ENCODE results near the gene C1orf116.

C1orf116 gene

DNA sequence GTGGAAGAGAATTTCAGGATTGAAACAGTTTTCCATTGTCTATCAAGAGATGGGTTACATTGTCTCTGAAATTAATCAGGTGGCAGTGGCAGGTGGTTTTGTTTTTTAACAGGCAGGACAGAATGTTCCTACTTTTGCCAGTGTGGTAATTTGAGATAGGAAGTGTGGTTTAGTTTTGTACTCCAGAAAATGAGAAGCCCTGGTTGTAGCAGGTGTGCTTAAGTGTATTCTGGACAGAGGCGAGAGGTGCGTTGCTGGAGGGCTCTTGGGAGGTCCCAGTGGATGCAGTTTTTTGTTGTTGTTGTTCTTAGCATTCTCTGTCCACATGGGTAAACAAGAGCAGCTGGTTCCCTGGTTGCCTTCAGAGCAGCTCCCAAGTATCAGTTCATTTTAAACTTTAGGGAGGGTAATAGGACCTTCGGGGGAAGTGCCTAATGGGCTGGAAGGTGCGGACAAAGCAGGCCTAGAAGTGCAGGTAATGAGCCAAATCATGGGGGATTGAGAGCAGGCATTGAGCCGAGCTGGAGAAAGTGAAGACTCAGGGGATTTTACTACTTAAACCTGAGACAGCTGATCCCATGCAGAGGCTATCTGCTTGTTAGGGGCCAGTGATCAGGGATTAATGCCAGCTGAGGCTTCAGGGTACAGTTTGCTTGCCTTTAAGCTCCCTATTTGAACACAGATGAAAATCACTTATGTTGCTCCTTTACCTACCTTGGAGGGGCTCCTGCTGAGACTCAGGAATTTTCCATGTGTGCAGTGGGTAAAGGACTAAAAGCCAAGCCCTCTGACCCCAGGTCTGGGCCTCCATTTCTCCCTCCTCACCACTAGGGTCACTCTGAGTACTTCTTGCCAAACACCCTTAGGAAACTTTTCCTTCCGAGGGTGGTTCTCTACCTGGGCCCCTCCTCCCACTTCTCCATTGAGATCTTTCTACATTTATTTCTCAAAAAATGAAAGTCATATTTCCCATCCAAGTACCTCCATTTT is 26.6 kb upstream of the C1orf116 start:
- TF ChIP-seq, protein P1, sequence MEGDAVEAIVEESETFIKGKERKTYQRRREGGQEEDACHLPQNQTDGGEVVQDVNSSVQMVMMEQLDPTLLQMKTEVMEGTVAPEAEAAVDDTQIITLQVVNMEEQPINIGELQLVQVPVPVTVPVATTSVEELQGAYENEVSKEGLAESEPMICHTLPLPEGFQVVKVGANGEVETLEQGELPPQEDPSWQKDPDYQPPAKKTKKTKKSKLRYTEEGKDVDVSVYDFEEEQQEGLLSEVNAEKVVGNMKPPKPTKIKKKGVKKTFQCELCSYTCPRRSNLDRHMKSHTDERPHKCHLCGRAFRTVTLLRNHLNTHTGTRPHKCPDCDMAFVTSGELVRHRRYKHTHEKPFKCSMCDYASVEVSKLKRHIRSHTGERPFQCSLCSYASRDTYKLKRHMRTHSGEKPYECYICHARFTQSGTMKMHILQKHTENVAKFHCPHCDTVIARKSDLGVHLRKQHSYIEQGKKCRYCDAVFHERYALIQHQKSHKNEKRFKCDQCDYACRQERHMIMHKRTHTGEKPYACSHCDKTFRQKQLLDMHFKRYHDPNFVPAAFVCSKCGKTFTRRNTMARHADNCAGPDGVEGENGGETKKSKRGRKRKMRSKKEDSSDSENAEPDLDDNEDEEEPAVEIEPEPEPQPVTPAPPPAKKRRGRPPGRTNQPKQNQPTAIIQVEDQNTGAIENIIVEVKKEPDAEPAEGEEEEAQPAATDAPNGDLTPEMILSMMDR (conservative IDR thresholded peaks at IDR 0.05), result no peak; the same call in 1 of the 2 replicates
- no peak for TF ChIP-seq ZFX (IDR thresholded peaks at IDR 0.05)
- H3K27ac ChIP-seq, result no peak overlapping the region

DNA sequence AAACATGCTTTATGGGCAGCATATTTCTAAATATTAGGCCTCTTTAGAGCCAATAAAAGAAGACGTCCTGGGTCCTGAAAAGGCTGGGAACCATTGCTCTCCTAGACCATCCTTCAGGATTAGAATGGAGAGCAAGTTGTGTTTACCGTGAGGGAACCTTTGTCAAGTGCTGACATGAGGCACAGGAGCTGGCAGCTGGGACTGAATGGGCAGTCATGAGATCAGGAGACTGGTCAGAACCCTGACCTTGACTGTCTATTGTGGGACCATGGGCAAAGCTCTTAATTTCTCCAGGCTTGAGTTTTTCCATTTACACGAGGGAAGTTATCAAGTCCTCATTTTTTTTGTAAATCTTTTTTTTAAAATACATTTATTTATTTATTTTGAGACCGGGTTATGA is 25.7 kb upstream of the C1orf116 start:
- TF ChIP-seq, protein P1 (conservative IDR thresholded peaks at IDR 0.05), result no peak
- TF ChIP-seq ZFX (IDR thresholded peaks at IDR 0.05), result no peak
- H3K27ac ChIP-seq, result no peak overlapping the region

DNA sequence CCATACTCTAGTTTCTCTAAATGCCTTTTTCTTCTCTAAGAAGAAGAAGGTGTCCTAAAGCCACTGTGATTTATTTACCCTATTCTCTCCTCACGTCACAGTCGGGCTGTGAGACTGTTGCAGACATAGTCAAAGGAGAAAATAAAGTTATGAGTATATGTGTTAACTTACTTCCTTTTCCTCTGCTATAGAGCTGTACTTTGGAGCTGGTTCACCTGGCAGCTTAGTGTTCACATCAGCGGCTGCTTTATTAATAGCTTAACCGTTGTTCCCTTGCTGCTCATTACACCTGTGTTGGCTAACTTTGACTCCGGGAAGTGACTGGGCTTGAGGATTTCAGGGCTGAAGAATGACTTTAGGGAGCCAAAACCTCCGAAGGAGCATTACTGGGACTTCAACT is 24.1 kb upstream of the C1orf116 start:
- TF ChIP-seq ZFX (IDR thresholded peaks at IDR 0.05), result no peak
- TF ChIP-seq, protein P1 (conservative IDR thresholded peaks at IDR 0.05), result no peak
- H3K27ac ChIP-seq, result no peak overlapping the region

DNA sequence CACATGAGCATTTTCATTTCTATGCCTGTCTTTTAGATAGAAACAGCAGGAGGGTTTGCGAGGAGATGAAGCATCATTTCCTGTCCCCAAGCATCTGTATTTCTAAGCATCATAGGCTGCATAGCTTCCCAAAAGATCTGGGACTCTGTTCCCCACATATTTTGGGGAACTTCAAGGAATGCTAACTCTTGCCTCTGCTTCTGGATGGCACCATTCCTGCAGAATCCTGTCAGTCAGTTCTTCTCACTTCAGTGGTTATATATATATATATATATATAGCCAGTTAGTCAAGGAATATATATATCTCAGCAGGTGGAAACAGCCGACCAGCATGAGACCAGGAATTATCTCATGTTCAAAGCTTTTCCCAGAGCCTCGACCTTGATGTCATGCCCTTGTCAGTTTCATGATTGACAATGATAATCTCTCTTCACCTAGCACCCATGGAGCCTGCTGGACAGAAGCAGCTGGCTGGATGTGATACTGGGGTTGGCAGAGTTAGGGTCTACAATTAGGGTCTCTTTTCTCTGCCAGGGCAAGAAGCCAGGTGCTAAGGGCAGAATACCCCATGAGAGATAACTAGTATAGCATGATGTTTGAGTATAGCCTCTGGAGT is 22.9 kb upstream of the C1orf116 start:
- TF ChIP-seq, protein P1 (conservative IDR thresholded peaks at IDR 0.05), result no peak
- no peak for TF ChIP-seq ZFX (IDR thresholded peaks at IDR 0.05)
- no peak overlapping the region for H3K27ac ChIP-seq

DNA sequence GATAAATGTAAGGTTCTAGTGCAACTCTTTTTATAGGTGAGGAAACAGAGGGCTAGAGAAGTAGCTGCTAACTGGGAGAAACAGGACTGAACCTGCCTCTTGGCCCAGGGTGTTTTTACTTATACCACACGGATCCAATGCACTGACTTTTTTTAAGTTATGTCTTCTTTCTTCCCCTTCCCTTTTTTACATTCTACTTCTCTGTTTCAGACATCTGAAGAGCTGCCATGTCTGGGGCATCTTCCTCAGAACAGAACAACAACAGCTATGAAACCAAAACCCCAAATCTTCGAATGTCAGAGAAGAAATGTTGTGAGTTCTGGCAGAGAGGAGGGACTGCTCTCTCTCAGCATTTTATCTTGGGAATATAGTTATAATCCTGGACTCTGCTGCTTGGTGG is 21.9 kb upstream of the C1orf116 start:
- H3K27ac ChIP-seq, result no peak overlapping the region
- TF ChIP-seq ZFX (IDR thresholded peaks at IDR 0.05), result no peak
- TF ChIP-seq, protein P1 (conservative IDR thresholded peaks at IDR 0.05), result no peak

DNA sequence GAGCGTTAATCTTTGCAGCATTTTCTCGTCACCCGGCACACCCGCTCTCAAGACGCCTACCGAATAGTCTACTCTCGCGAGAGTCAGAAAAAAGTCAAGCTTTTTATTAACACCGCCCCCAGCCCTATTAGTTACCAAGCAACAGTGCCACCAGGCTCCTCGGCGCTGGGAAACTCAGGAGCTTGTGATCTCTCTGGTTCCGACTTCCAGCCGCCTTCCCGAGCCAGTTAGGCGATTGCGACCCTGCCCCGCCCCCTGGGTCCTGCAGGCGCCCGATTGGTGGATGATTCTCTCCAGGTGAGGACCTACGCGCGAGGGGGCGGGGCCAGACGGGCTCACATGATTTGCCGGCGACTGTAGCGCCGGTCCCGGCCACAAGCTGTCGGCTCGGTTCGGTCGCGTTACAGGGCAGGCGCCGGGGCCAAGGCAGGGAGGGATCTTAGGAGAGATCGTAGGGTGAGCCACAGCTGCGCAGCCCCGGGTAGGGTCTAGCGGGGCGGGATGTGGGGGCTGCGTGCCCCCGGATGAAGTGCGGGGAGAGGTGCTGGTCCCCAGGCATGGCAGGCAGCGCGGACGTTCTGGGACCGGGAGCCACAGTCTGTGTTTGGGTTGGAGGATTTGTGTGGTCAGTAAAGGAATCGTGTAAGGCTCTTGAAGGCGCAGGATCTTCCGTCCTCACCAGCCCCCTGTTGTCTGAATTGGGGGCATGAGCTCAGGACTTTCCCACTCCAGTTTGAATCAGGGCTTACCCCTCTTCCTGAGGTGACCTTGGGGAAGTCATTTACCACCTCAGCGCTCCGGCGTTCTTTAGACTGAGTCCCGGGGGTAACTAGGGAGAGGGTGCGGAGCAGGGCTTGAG is 20.6 kb upstream of the C1orf116 start, which contains the start of gene PFKFB2:
Gene PFKFB2 (plus strand): TSS at position 365 of the 859 bp plus-strand sequence. CDS start 1,443 bp downstream, outside the sequence.
- TF ChIP-seq, protein P1 (conservative IDR thresholded peaks at IDR 0.05), result no peak; the same call in 1 of the 2 replicates
- TF ChIP-seq ZFX (IDR thresholded peaks at IDR 0.05), result no peak
- peak within 1 kb of the TSS; percentile 83 for H3K27ac ChIP-seq

All from C4-2B (cell line).